T-helper 2 cell treated with Interferon-gamma antibody and Interleukin-4, amounts not matched to agents 5 μg/mL and 100 μg/mL, for 36 hours (primary cell): ENCODE data around the gene NBEA.

ENCODE experiments used
- DNase-seq: peaks from one replicate; pipeline ENCODE4 v3.0.0; 2021; ENCODE audit warnings: low spot score
- H3K27ac Mint-ChIP-seq: one replicate; pipeline ENCODE4 v1.8.0; 2021; ENCODE audit warnings: mild to moderate bottlenecking, mixed read lengths
- H3K27me3 Mint-ChIP-seq: one replicate; pipeline ENCODE4 v1.8.0; 2021; ENCODE audit warnings: low read depth, mixed read lengths
- H3K36me3 Mint-ChIP-seq: one replicate; pipeline ENCODE4 v1.8.0; 2021; ENCODE audit warnings: low read depth, mixed read lengths
- H3K4me1 Mint-ChIP-seq: one replicate; pipeline ENCODE4 v1.8.0; 2021; ENCODE audit warnings: low read depth, mixed read lengths
- H3K4me3 Mint-ChIP-seq: one replicate; pipeline ENCODE4 v1.8.0; 2022; ENCODE audit warnings: mild to moderate bottlenecking, moderate library complexity, mixed read lengths
- H3K9me3 Mint-ChIP-seq: one replicate; pipeline ENCODE4 v1.8.0; 2021; ENCODE audit warnings: mixed read lengths

Gene NBEA

GRCh38 chr13:35512271-35512920, 570.3 kb downstream of the NBEA start:
- DNase-seq, result no peak
- Mint-ChIP-seq H3K4me1 (no peaks in the 10 kb centered on the region), H3K36me3 (no peaks in the 10 kb centered on the region), H3K9me3 (no peaks in the 10 kb centered on the region), H3K27me3 (no peaks in the 10 kb centered on the region), H3K27ac (no peak overlapping the region), H3K4me3 (no peak overlapping the region)

- no peak overlapping the region for H3K4me3 Mint-ChIP-seq
- DNase-seq, result no peak
- H3K9me3 Mint-ChIP-seq, result no peaks in the 10 kb centered on the region
- H3K36me3 Mint-ChIP-seq, result no peaks in the 10 kb centered on the region
- H3K4me1 Mint-ChIP-seq, result no peaks in the 10 kb centered on the region
- H3K27me3 Mint-ChIP-seq, result no peaks in the 10 kb centered on the region
- H3K27ac Mint-ChIP-seq, result no peak overlapping the region
These were observed 572.0 kb downstream of the NBEA start for GRCh38 chr13:35514061-35514477.

DNA sequence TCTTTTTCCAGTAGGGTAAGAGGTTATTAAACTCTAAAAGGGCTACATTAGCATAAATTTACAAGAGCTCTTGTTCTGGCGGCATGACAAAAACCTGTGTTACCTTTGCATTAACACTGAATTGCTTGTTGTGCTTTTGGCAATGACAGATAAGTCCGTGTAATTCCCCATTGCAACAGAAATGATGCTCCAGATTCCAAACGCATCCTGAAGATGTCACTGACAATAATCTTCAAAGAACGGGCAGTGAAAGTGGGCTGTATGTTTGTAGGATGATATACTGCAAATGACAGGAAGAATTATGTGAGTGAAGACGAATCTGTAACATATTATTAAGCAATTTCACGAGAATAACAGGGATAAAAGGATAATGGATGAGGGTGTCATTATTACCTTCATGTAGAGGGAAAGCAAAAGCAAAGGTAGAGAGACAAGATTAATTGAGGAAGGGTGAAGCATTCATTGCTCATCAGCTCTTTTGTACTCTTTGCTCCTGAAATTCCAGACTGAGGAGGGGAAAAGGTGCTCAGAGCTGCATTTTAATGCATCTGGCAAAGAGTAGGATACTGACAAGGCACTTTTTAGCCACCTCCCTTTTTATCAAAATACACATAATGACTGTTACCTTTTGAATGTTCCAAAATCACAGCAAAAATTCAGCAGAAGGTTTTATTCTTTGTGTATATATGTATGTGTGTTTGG, 572.9 kb downstream of the NBEA start:
- DNase-seq, result no peak
- H3K36me3 Mint-ChIP-seq, result no peaks in the 10 kb centered on the region
- no peaks in the 10 kb centered on the region for H3K9me3 Mint-ChIP-seq
- no peaks in the 10 kb centered on the region for H3K27me3 Mint-ChIP-seq
- no peaks in the 10 kb centered on the region for H3K4me1 Mint-ChIP-seq
- H3K4me3 Mint-ChIP-seq, result no peak overlapping the region
- H3K27ac Mint-ChIP-seq, result no peak overlapping the region

GRCh38 chr13:35518337-35518946, 576.4 kb downstream of the NBEA start:
- no peaks in the 10 kb centered on the region for H3K9me3 Mint-ChIP-seq
- H3K4me1 Mint-ChIP-seq, result no peaks in the 10 kb centered on the region
- no peaks in the 10 kb centered on the region for H3K27me3 Mint-ChIP-seq
- H3K36me3 Mint-ChIP-seq, result no peaks in the 10 kb centered on the region
- no peak overlapping the region for H3K4me3 Mint-ChIP-seq
- DNase-seq, result no peak
- H3K27ac Mint-ChIP-seq, result no peak overlapping the region

DNA sequence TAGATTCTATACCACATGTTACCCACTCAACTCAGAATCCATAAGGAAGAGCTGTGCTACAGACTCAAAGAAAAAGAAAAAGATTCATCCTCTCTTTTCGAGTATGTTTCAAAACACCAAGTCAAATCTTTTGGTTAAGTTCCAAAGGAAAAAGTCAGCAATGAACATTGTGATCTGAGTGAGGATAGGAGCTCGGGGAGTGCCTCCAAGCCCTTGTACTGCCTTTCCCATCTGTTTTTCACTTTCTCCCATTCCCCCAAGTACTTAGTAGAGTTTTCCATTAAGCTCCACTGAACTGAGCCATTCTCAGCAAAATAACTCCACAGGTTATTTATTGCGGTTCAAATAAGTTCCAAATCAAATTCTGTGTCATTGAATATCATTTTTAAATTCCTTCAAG, 582.1 kb downstream of the NBEA start:
- H3K36me3 Mint-ChIP-seq, result no peaks in the 10 kb centered on the region
- no peak for DNase-seq
- no peak overlapping the region for H3K4me3 Mint-ChIP-seq
- no peaks in the 10 kb centered on the region for H3K27me3 Mint-ChIP-seq
- H3K9me3 Mint-ChIP-seq, result no peaks in the 10 kb centered on the region
- no peak overlapping the region for H3K27ac Mint-ChIP-seq
- no peaks in the 10 kb centered on the region for H3K4me1 Mint-ChIP-seq

GRCh38 chr13:35526577-35526976, 584.5 kb downstream of the NBEA start:
- Mint-ChIP-seq H3K27ac (no peak overlapping the region), H3K4me1 (no peaks in the 10 kb centered on the region), H3K9me3 (no peaks in the 10 kb centered on the region), H3K27me3 (no peaks in the 10 kb centered on the region), H3K4me3 (no peak overlapping the region), H3K36me3 (no peaks in the 10 kb centered on the region)
- DNase-seq, result no peak

DNA sequence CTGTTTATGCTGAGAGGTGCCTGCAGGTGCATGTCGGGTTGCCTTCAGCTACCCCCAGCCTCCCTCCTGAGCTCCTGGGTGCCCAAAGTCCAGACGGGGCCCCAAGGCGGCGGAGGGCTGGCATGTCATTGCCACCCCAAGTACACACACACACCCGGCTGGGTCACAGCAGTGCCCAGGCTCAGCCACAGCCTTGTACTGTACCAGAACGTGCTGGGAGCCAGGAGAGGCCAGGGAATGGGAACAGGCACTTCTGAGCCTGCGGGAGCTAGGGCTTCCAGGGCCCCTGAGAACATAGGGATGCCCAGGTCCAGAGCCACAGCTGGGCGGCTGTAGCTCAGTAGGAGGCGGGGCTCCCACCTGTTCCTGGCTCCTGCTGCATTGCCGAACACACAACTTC, 585.4 kb downstream of the NBEA start:
- Mint-ChIP-seq H3K27ac (no peak overlapping the region), H3K4me1 (no peaks in the 10 kb centered on the region), H3K36me3 (no peaks in the 10 kb centered on the region), H3K27me3 (no peaks in the 10 kb centered on the region), H3K4me3 (no peak overlapping the region), H3K9me3 (no peaks in the 10 kb centered on the region)
- no peak for DNase-seq

DNA sequence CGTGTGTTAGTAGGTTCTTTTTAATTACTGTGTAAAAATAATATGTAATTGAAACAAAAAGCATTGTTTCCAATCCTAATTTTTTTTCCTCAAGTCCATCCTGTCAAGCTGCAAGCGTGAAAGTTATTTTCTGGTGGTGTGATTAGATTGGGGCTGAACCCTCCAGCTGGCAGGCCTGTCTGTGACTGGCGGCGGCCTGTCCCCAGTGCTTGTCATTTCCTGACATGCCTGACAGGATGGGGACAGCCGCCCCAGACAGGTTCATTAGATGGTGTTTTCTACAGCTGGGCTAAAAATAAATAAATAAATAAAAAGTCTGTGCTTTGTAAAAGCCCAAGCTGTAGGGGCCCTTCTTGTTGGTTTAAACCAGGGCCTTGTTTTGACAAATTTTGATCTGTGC, 588.1 kb downstream of the NBEA start:
- no peak overlapping the region for H3K27ac Mint-ChIP-seq

GRCh38 chr13:35530581-35530980, 588.5 kb downstream of the NBEA start:
- H3K27ac Mint-ChIP-seq, result no peak overlapping the region
- no peaks in the 10 kb centered on the region for H3K27me3 Mint-ChIP-seq
- DNase-seq, result no peak
- no peaks in the 10 kb centered on the region for H3K4me1 Mint-ChIP-seq
- H3K36me3 Mint-ChIP-seq, result no peaks in the 10 kb centered on the region
- no peaks in the 10 kb centered on the region for H3K9me3 Mint-ChIP-seq
- no peak overlapping the region for H3K4me3 Mint-ChIP-seq

More for the DNA sequence above, 588.1 kb downstream of the NBEA start:
- Mint-ChIP-seq H3K27me3 (no peaks in the 10 kb centered on the region), H3K36me3 (no peaks in the 10 kb centered on the region), H3K4me1 (no peaks in the 10 kb centered on the region), H3K4me3 (no peak overlapping the region), H3K9me3 (no peaks in the 10 kb centered on the region)
- no peak for DNase-seq

- Mint-ChIP-seq H3K27ac (no peak overlapping the region), H3K9me3 (no peaks in the 10 kb centered on the region), H3K36me3 (no peaks in the 10 kb centered on the region), H3K4me1 (no peaks in the 10 kb centered on the region), H3K4me3 (no peak overlapping the region), H3K27me3 (no peaks in the 10 kb centered on the region)
- no peak for DNase-seq
These were observed 589.5 kb downstream of the NBEA start for GRCh38 chr13:35531526-35531925.

DNA sequence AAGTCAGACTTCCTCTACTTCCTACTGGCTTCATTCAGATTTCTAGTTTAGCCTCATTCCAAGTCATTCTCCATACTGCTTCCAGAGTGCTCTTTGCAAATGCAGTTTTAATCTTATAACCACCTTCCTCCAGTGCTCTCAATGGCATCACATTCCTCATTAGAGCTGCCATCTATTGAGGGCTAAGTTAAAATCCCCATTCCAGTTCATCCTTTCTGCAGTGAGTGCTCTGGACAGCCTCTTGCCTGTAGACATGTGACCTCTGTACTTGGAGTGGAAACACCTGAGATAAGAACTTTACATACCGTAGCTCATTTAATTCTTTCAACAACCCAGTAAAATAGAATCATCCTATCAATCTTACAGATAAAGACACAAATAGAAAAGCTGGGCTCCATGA, 592.3 kb downstream of the NBEA start:
- Mint-ChIP-seq H3K27me3 (no peaks in the 10 kb centered on the region), H3K4me3 (no peak overlapping the region), H3K36me3 (no peaks in the 10 kb centered on the region), H3K4me1 (no peaks in the 10 kb centered on the region), H3K27ac (no peak overlapping the region), H3K9me3 (no peaks in the 10 kb centered on the region)
- no peak for DNase-seq

- Mint-ChIP-seq H3K4me3 (no peak overlapping the region), H3K27ac (no peak overlapping the region), H3K27me3 (no peaks in the 10 kb centered on the region), H3K9me3 (no peaks in the 10 kb centered on the region), H3K4me1 (no peaks in the 10 kb centered on the region), H3K36me3 (no peaks in the 10 kb centered on the region)
- no peak for DNase-seq
These were observed 606.7 kb downstream of the NBEA start for GRCh38 chr13:35548790-35549189.

DNA sequence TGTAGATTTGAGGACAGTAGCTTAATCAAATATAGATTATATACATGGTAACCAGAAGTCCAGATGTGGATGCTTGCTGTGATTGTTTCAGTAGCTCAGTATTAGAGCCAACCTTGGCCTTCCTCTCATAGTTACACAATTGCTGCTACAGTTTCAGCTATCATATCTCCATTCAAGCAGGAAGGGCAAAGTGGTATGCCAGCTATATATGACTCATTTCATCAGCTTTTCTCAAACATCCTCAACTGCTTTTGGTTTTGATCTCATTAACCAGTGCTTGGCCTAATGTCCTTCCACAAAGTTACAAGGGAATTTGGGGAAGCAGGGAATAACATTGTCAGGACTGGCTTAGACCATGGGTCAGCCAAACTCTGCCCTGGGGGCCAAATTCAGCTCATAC, 607.4 kb downstream of the NBEA start:
- Mint-ChIP-seq H3K9me3 (no peaks in the 10 kb centered on the region), H3K4me3 (no peak overlapping the region), H3K27ac (no peak overlapping the region), H3K27me3 (no peaks in the 10 kb centered on the region), H3K36me3 (no peaks in the 10 kb centered on the region), H3K4me1 (no peaks in the 10 kb centered on the region)
- no peak for DNase-seq

DNA sequence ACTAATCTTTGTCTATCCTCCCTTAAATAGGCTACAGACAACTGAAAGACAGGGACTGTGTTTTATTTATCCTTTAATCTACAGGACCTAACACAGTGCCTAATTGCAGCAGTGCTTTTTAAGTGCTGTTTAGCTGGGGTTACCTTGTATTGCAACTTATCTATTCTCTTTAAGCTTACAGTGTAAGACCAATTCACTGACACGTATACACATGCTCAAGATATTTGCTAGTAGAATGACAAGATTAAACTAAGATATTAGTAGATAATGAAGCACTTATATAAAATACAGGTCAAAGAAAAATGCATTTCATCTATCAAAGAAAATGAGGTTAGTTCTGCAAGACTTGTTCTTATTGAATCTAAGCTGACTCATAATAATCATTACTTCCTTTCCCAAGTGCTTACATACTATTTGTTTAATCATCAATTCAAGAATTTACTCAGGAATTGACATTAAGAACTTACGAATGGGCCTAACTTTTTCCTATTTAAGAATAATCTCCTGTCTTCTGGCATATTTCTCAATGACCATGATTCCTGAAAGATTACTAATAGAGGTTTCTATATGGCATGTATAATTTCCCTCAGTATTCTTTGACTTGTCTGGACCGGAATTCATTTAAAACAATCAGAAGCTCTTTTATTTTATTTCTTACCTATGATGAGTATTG, 610.2 kb downstream of the NBEA start:
- no peak overlapping the region for H3K4me3 Mint-ChIP-seq

More for the DNA sequence above, 610.2 kb downstream of the NBEA start:
- Mint-ChIP-seq H3K4me1 (no peaks in the 10 kb centered on the region), H3K27me3 (no peaks in the 10 kb centered on the region), H3K27ac (no peak overlapping the region), H3K36me3 (no peaks in the 10 kb centered on the region), H3K9me3 (no peaks in the 10 kb centered on the region)
- no peak for DNase-seq
